Nucleus accumbens (tissue), 56 donors: Measurements from ENCODE around the gene PRCC.

Source experiments
- DNase-seq, 56 donors: peaks; one replicate each; lab custom pipeline; 2025; lab: John Stamatoyannopoulos, UW

The PRCC gene

DNA sequence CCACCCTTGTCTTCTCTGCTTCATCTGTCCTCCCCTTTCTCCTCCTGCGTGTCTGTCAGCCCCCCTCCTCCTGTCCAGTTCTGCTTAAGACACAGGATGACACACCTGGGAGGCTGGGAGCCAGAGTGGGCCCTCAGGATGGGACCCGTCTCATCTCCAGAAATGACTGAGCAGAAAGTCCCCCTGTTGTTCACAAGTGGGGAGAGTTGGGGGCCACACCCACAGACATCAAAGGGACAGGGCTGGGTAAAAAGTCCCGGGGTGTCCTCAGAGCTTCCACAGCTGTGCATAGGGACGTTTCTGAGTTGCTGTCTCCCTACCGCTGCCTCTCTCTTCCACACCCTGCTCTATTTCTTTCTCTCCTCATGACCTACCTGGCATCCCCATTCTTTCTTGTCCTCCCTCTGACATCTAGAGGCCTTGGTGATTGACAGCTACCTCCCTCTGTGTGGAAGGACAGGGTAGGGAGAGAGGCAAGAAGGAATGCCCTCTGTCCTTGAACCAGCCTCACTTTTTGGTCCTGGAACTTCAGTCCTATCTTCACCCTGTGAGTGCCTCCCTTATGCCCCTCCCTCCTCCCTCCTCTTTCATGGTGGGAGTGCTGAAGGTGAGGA is 68.8 kb downstream of the PRCC start:
- DNase-seq, result no peak

DNA sequence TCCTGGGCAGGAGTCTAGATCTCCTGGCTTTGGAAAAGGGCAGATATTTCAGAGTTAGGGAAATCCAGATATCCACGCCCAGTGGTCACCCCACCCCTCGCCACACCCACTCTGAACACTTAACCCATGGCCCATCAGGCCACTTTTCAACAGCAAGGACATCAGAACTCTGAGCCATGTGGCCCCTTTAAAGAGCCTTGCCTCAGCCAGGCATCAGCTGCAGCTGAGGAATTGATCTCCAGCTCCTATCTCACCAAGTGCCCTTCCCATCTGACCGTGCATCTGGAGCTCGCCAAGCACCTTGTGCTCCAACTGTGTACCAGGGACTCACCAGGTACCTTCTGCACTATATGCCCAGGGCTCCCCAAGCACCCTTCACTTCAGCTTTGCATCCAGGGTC is 69.6 kb downstream of the PRCC start:
- DNase-seq, result no peak

GRCh38 chr1:156838972-156839371 is 71.6 kb downstream of the PRCC start:
- DNase-seq, result peak in 6 of 56 donors; percentile 3 to 48 (median 10)

- no peak for DNase-seq
Measured at GRCh38 chr1:156839426-156840109, 72.2 kb downstream of the PRCC start.

GRCh38 chr1:156840186-156840897 is 73.0 kb downstream of the PRCC start:
- DNase-seq, result no peak

DNA sequence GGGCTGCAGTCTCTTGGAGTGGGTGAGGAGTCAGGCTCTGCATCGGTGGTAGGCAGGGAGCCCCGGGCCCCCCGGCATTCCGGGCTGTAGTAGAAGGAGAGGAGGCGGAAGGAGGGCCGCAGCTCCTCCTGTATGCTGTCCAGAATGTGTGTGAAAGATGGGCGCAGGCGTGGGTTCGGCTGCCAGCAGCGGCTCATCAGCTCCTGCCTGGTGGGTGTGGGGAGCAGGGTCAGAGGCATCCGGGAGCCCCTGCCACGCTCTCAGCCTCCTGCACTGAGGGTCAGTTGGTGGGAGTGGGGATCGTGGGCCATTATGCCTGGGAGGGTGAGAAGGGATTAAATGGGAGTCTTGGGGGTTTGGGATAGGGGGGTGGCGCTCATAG is 73.6 kb downstream of the PRCC start:
- DNase-seq, result no peak

- DNase-seq, result no peak
Measured at GRCh38 chr1:156841295-156841855, 74.0 kb downstream of the PRCC start.

DNA sequence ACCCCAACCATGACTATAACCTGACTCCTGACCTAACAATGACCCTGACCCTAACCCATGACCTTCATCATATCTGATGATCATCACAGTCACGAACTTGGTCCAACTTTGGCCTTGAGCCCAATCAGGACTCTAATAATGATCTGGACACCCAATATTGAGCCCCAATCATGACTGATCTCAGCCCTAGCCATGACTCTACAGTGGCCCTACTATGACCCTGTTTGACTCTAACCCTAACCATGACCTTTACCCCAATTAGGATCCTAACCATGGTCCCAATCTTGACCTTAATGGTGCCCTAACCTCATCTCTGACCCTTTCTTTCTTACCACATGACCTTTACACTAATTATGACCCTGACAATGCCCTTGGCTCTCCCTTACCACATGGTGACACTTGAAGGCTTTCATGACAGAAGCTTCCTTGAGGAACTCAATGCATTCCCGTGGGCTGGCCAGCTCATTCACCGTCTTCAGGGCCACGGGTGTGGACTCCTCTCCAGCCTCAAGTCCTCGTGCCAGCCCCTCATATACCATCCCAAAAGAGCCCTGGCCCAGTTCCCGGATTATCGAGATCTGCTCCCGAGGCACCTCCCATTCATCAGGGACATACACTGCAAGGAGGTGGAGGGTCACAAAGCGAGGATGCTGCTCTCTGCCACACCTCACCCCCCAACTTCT is 75.4 kb downstream of the PRCC start:
- no peak for DNase-seq

DNA sequence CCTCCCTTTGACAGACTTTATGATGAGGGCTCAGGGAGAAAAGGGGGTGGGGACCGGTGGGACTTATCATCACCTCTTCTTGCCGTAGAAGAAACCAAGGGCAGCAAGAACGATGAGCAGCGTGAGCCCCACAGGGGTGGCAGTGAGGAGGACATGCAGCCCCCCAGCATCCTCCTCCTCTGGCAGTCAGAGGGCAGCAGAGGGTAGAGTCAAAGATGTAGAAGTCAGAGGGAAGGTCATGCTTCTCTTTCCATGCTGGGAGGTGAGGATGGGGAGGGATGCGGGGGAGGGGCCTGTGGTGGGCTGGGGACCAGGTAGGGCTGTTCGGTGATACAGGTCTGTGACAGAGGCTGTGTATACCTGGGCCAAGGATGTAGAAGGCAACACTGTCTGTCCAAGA is 76.8 kb downstream of the PRCC start:
- no peak for DNase-seq

DNA sequence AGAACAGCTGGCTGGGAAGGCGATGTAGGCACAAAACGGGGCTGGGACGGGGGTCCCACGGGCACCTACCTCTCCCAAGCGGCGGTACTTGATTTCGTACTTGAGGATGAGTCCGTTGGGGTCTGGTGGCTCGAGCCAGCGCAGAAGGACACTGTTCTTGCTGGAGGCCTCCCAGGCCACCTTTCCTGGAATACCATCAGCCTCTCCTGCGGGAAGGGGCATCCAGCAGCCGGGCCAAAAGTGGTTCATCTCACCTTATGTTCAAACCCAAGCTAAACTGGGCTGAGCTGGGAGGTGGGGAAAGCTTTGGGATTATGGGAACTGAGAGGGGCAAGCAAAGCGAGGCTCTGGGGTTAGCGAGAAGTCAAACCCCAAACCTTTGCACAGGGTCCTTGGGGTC is 77.3 kb downstream of the PRCC start:
- no peak for DNase-seq

DNA sequence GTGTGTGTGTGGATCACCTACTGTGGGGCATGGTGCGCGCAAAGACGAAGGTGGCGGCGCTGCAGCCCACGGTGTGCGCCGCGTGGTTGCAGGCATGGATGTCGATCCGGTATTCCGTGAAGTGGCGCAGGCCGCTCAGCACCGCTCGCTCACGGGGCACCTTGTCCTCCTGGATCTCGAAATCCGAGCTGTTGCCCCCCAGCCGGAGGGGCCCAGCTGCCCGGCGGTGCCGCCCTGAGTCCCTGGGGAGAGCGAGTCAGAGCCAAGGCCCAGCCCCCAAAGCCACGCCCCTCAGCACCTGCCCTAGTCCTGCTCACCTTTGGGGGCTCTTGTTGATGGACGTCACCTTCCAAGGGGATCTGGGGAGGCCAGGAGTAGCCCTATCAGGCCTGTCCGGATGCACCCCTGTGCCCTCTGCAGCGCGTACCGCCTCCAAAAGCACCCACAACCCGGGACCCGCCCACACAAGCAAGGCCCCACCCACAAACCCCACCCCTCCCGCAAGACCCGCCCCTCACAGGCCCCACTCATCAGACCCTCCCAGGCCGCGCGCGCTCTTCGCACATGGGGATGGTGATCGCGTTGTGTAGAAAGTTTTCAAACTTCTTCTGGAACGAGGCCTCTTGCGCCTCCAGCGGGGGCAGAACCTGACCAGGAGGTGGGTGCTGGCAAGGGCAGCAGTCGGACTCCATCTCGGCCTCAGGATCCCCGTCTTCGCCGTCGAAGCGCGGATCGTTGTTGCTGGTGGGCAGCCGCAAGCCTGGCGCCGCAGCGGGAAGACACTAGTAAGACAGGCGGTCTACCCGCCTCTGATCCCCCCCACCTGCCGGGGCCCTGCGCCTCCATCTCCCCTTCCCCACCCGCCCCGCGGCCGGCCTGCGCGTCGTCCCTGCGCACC is 78.0 kb downstream of the PRCC start:
- no peak for DNase-seq

- DNase-seq, result no peak
Measured at GRCh38 chr1:156845953-156846545, 78.7 kb downstream of the PRCC start.

DNA sequence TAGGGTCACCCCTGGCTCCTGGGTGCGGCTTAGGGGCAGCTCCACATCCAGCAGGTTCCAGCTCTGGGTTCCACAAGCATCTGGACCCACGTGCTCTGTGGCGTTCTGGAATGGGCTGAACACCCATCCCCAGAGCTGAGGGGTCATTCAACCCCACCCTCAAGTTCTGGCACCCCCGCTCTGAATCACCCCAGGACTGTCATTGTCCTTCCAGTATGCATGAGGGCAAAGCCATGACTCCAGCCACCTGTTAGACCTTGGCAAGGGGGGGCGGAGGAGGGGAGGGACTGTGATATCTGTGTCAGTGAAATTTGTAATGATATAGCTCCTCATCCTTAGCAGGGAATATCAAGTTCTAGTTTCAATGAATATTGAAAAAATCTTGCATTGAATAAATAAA is 79.3 kb downstream of the PRCC start:
- DNase-seq, result no peak

DNA sequence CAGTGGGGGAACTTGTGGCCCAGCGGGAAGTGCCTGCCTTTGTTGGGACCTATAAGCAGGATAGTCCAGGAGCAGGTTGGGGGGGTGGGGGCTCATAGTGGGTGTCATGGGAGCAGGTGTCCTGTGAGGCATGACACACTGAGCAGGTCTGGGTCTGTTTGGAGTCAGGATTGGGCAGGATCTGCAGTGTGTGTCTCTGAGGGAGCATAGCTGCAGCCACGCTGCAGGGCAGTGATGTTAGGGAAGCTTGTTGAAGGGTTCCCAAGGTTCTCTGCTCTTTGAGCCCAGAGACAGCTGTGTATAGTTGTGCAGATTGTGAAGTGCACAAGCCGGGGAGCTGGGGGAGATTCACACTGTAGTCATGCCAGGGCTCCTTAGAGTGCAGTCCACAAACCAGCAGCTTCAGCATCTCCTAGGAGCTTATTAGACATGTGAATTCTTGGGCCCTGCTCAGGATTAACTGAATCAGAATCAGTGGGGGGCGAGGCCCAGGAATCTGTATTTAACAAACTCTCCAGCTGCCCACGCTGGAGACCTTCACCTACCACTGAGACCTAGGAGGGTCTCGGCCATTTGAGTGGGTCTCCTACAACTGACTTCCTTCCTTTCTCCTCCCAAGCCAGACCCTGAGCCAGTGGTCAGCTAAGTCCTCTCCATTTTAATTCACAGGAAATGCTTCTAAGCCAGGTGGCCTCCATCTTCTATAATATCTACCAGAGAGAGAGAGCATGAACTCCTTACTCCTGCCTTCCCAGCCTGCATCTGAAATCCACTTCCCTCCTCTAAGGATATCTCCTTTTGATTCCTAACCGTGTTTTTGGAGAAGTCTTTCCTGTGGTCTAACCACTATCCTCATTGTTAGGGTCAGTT is 80.5 kb downstream of the PRCC start:
- no peak for DNase-seq

DNA sequence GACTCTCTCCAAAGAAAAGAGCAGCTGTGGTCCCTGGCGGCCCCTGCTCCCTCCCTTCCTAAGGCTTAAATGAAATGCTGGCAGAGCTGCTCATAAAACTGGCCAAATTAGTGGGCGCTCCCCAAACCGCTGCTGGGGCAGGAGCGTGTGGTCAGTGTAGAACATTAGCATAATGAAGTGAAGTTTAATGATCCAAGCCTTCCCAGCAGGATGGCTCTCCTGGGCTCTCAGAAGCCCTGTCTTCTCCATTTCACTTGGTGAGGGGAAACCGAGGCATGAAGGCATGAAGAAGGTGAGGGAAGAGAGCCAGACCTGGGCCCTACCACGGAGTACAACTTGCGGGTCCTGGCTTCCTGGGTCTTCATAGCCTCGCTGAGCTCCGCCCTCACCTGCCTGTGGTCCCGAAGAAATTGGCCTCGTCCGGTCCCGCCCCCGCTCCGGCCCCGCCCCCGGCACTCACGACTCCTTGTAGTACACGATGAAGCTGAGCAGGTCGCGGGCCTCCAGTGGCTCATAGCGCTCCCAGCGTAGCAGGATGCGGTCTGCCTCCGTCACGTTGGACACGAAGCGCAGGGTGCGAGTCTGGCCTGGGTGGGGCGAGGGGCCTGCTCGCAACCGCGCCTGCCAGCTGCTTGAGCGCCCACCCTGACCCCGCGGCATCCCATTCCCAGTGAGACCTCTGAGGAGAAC is 81.3 kb downstream of the PRCC start:
- DNase-seq, result no peak

DNA sequence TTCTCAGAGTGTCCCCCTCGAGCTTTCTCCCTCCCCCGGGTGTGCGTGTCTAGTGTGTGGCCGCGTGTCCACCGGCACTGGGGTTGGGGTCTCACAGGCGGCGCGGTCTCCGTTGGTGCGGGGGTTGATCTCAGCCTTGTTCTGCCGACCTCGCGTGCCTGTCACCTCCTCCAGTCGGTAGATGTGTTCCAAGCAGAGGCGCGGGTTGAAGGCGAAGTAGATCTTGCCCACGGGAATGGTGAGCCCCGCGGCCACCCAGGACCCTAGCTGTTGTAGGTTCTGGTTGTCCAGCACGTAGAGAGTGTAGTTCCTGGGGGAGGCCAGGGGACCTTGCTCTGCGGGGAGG is 81.8 kb downstream of the PRCC start:
- no peak for DNase-seq
